SU-DHL-6 (cell line): ENCODE data around the gene AADACL2.

ENCODE experiments used
- EZH2phosphoT487 ChIP-seq: fragments of 200-600 bp; sonication (generic), shearing (Covaris generic); conservative IDR thresholded peaks from 2 replicates; pipeline ENCODE4 v1.6.1; 2018; ENCODE audit warnings: mild to moderate bottlenecking, antibody characterized with exemption, low read length, moderate library complexity, mixed read lengths
- TF ChIP-seq, protein P1 (sequence below): fragments of 200-600 bp; sonication (generic); IDR thresholded peaks from one replicate; pipeline ENCODE4 v1.5.1; 2017; ENCODE audit warnings: antibody characterized with exemption, mild to moderate bottlenecking, low read length, moderate library complexity; ENCODE audit not compliant: insufficient read depth, poor library complexity, severe bottlenecking

DNA sequence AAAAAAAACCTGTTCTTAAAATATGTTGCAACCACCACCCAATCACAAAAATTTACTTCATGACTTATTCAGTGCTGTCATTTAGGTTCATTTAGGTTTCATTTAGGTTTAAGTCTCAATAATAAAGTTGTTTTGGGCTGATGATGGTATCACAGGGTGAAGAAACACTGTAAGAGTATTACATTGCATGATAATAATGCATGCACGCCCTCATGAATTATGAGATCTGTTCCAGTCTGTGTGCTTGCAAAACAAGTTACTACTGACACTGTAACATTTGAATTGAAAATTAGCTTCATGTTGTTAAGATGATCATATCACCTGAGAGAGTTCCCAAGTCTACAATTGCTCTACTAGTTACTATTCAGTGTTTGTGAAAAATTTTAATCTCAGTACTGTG, at the start of gene AADACL2:
- TF ChIP-seq, protein P1, sequence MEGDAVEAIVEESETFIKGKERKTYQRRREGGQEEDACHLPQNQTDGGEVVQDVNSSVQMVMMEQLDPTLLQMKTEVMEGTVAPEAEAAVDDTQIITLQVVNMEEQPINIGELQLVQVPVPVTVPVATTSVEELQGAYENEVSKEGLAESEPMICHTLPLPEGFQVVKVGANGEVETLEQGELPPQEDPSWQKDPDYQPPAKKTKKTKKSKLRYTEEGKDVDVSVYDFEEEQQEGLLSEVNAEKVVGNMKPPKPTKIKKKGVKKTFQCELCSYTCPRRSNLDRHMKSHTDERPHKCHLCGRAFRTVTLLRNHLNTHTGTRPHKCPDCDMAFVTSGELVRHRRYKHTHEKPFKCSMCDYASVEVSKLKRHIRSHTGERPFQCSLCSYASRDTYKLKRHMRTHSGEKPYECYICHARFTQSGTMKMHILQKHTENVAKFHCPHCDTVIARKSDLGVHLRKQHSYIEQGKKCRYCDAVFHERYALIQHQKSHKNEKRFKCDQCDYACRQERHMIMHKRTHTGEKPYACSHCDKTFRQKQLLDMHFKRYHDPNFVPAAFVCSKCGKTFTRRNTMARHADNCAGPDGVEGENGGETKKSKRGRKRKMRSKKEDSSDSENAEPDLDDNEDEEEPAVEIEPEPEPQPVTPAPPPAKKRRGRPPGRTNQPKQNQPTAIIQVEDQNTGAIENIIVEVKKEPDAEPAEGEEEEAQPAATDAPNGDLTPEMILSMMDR = no peak
- TF ChIP-seq EZH2phosphoT487 = no peak
